Naive thymus-derived CD4-positive, alpha-beta T cell (primary cell): ENCODE measurements around the gene PSPC1. TPM values are rescaled to one million over a fixed set of nuclear protein-coding genes. Genes with fewer than 3 reads are reported as not detected.

Experiments
- ATAC-seq: fragments of 150-1000 bp; cut with Tn5 transposase; 2 replicates; pipeline ENCODE4 v1.10.0; 2021; ENCODE audit warnings: mild to moderate bottlenecking, moderate library complexity
- CTCF ChIA-PET: fragments of 350-600 bp; sonication (Branson Sonifier 250); formaldehyde crosslinking; loops from one replicate; lab custom pipeline; 2021; ENCODE audit warnings: antibody characterized with exemption; lab: Charles Lee
- POLR2A ChIA-PET: fragments of 350-600 bp; sonication (Branson Sonifier 250); formaldehyde crosslinking; loops from one replicate; lab custom pipeline; 2021; ENCODE audit warnings: antibody characterized with exemption, inconsistent platforms; lab: Charles Lee
- DNase-seq, 9 donors: peaks; one replicate each; pipeline versions ENCODE4 v3.0.0 to v3.0.0-alpha.2; 2020 to 2022; ENCODE audit warnings: mixed read lengths in 1 of 9
- H3K27ac ChIP-seq: one replicate; pipeline ENCODE4 v1.7.0; 2013; ENCODE audit warnings: mild to moderate bottlenecking, low read depth, low read length, moderate library complexity
- H3K27me3 ChIP-seq, 2 donors: one replicate each; pipeline ENCODE4 v1.7.0; 2013; ENCODE audit warnings: low read length in 2 of 2, mild to moderate bottlenecking in 2 of 2, moderate library complexity in 2 of 2; ENCODE audit not compliant: control insufficient read depth in 2 of 2, insufficient read depth in 2 of 2
- H3K36me3 ChIP-seq, 3 experiments: 1 replicate in 2 of 3; 2 replicates in 1 of 3; pipeline ENCODE4 v1.7.0; 2013; ENCODE audit warnings: low read length in 3 of 3, mild to moderate bottlenecking in 3 of 3, moderate library complexity in 1 of 3; ENCODE audit not compliant: insufficient read depth in 3 of 3, control insufficient read depth in 2 of 3
- H3K4me1 ChIP-seq, 2 donors: one replicate each; pipeline ENCODE4 v1.7.0; 2013; ENCODE audit warnings: low read length in 2 of 2, mild to moderate bottlenecking in 2 of 2, moderate library complexity in 1 of 2; ENCODE audit not compliant: control insufficient read depth in 2 of 2, insufficient read depth in 2 of 2
- H3K4me3 ChIP-seq: 2 replicates; pipeline ENCODE4 v1.7.0; 2013; ENCODE audit warnings: mild to moderate bottlenecking, low read length
- H3K9me3 ChIP-seq, 3 experiments: 1 replicate in 2 of 3; 2 replicates in 1 of 3; pipeline ENCODE4 v1.7.0; 2013; ENCODE audit warnings: low read length in 3 of 3; ENCODE audit not compliant: control insufficient read depth in 2 of 3
- H3K27ac Mint-ChIP-seq, 9 donors: one replicate each; pipeline ENCODE4 v1.8.0; 2020 to 2022; ENCODE audit warnings: mixed read lengths in 9 of 9, mild to moderate bottlenecking in 8 of 9, moderate library complexity in 5 of 9, inconsistent platforms in 2 of 9
- H3K27me3 Mint-ChIP-seq, 5 donors: one replicate each; pipeline ENCODE4 v1.8.0; 2021 to 2022; ENCODE audit warnings: mixed read lengths in 5 of 5, mild to moderate bottlenecking in 1 of 5
- H3K36me3 Mint-ChIP-seq, 5 donors: one replicate each; pipeline ENCODE4 v1.8.0; 2020 to 2022; ENCODE audit warnings: mixed read lengths in 5 of 5, mild to moderate bottlenecking in 3 of 5, inconsistent platforms in 1 of 5
- H3K4me1 Mint-ChIP-seq, 7 donors: one replicate each; pipeline ENCODE4 v1.8.0; 2020 to 2022; ENCODE audit warnings: mixed read lengths in 7 of 7, mild to moderate bottlenecking in 3 of 7, inconsistent platforms in 1 of 7
- H3K4me3 Mint-ChIP-seq, 10 donors: one replicate each; pipeline ENCODE4 v1.8.0; 2020 to 2022; ENCODE audit warnings: mild to moderate bottlenecking in 10 of 10, mixed read lengths in 10 of 10, moderate library complexity in 6 of 10, inconsistent platforms in 2 of 10
- H3K9me3 Mint-ChIP-seq, 11 donors: one replicate each; pipeline ENCODE4 v1.8.0; 2020 to 2022; ENCODE audit warnings: mixed read lengths in 11 of 11, mild to moderate bottlenecking in 4 of 11, inconsistent platforms in 1 of 11, moderate library complexity in 1 of 11
- intact Hi-C, 2 donors: fragments of 100-400 bp; cut with micrococcal nuclease; formaldehyde crosslinking; loops; one replicate each; pipeline ENCODE4 v1.15.1; 2023
- polyA plus RNA-seq, 2 donors: library from polyadenylated mRNA; unstranded; fragments of 300-500 nt; fragmentation: Illumina TruSeq; gene quantifications; one replicate each; pipeline ENCODE4 v1.2.3, GENCODE V29; 2021
- total RNA-seq, 6 experiments: library from RNA in 5 of 6; stranded (reverse) in 5 of 6; gene quantifications; 1 replicate in 5 of 6; 2 replicates in 1 of 6; pipeline ENCODE4 v1.2.3 and lab custom pipeline; 2021 to 2026

The PSPC1 gene
- total and polyA plus RNA-seq, 7 experiments from 2014 or later, result 32.0 to 91.4 (median 77.8) TPM

GRCh38 chr13:19742643-19743042 lies 40.1 kb downstream of the PSPC1 start:
- H3K27ac Mint-ChIP-seq, result no peak overlapping the region
- Histone ChIP-seq H3K4me1 (no peaks in the 10 kb centered on the region), H3K27me3 (no peaks in the 10 kb centered on the region), H3K4me3 (no peak overlapping the region), H3K27ac (no peak overlapping the region), H3K9me3 (no peaks in the 10 kb centered on the region), H3K36me3 (peaks cover 8 to 33% (median 13%) of the 10 kb centered on the region in 3 experiments)
- CTCF ChIA-PET, result no interaction called here
- POLR2A ChIA-PET, result no interaction called here
- intact Hi-C loops, result no loop called here
- peaks cover 3 to 37% (median 16%) of the 10 kb centered on the region in 5 donors for H3K36me3 Mint-ChIP-seq
- H3K9me3 Mint-ChIP-seq, result no peaks in the 10 kb centered on the region
- H3K4me1 Mint-ChIP-seq, result peaks cover 7 to 27% (median 20%) of the 10 kb centered on the region in 7 donors
- DNase-seq (no peak), ATAC-seq (no peak)
- no peak overlapping the region for H3K4me3 Mint-ChIP-seq
- H3K27me3 Mint-ChIP-seq, result no peaks in the 10 kb centered on the region

GRCh38 chr13:19737844-19738557 lies 44.7 kb downstream of the PSPC1 start:
- no peak overlapping the region for H3K4me3 ChIP-seq
- intact Hi-C loops, result no loop called here
- Mint-ChIP-seq H3K4me1 (peaks cover 16 to 35% (median 26%) of the 10 kb centered on the region in 7 donors), H3K36me3 (peaks cover 9 to 58% (median 32%) of the 10 kb centered on the region in 5 donors), H3K4me3 (no peak overlapping the region), H3K9me3 (no peaks in the 10 kb centered on the region), H3K27ac (peak overlapping the region in 2 of 9 donors; percentile 41 to 84), H3K27me3 (no peaks in the 10 kb centered on the region)
- H3K36me3 ChIP-seq, result peaks cover 4 to 48% (median 13%) of the 10 kb centered on the region in 3 experiments
- no peaks in the 10 kb centered on the region for H3K27me3 ChIP-seq
- DNase-seq (no peak), ATAC-seq (no peak)
- no peak overlapping the region for H3K27ac ChIP-seq
- ChIA-PET CTCF (no interaction called here), POLR2A (no interaction called here)
- H3K9me3 ChIP-seq, result no peaks in the 10 kb centered on the region
- H3K4me1 ChIP-seq, result no peaks in the 10 kb centered on the region

- peaks cover 11 to 58% (median 36%) of the 10 kb centered on the region in 7 donors for H3K4me1 Mint-ChIP-seq
- Histone ChIP-seq H3K4me1 (no peaks in the 10 kb centered on the region), H3K27me3 (no peaks in the 10 kb centered on the region), H3K36me3 (peaks cover 5 to 39% (median 5%) of the 10 kb centered on the region in 3 experiments), H3K27ac (no peak overlapping the region), H3K9me3 (no peaks in the 10 kb centered on the region), H3K4me3 (no peak overlapping the region)
- no peaks in the 10 kb centered on the region for H3K27me3 Mint-ChIP-seq
- ChIA-PET CTCF (no interaction called here), POLR2A (no interaction called here)
- intact Hi-C loops, result no loop called here
- no peaks in the 10 kb centered on the region for H3K9me3 Mint-ChIP-seq
- no peak for DNase-seq
- H3K36me3 Mint-ChIP-seq, result peaks cover 19 to 58% (median 31%) of the 10 kb centered on the region in 5 donors
- H3K27ac Mint-ChIP-seq, result no peak overlapping the region
- no peak overlapping the region for H3K4me3 Mint-ChIP-seq
- ATAC-seq, result no peak
These were observed 56.1 kb downstream of the PSPC1 start for GRCh38 chr13:19726611-19727010.

GRCh38 chr13:19725320-19725719 lies 57.4 kb downstream of the PSPC1 start:
- CTCF ChIA-PET, result no interaction called here
- H3K4me1 ChIP-seq, result no peaks in the 10 kb centered on the region
- H3K4me1 Mint-ChIP-seq, result peaks cover 12 to 57% (median 34%) of the 10 kb centered on the region in 7 donors
- DNase-seq, result no peak
- no peak overlapping the region for H3K27ac Mint-ChIP-seq
- no peak overlapping the region for H3K4me3 ChIP-seq
- ATAC-seq, result no peak
- no peaks in the 10 kb centered on the region for H3K27me3 Mint-ChIP-seq
- POLR2A ChIA-PET, result no interaction called here
- H3K27me3 ChIP-seq, result no peaks in the 10 kb centered on the region
- H3K36me3 Mint-ChIP-seq, result peaks cover 17 to 61% (median 33%) of the 10 kb centered on the region in 5 donors
- no peak overlapping the region for H3K27ac ChIP-seq
- H3K9me3 ChIP-seq, result no peaks in the 10 kb centered on the region
- H3K36me3 ChIP-seq, result peaks cover 5 to 39% (median 5%) of the 10 kb centered on the region in 3 experiments
- H3K4me3 Mint-ChIP-seq, result no peak overlapping the region
- no peaks in the 10 kb centered on the region for H3K9me3 Mint-ChIP-seq
- intact Hi-C loops, result no loop called here

DNA sequence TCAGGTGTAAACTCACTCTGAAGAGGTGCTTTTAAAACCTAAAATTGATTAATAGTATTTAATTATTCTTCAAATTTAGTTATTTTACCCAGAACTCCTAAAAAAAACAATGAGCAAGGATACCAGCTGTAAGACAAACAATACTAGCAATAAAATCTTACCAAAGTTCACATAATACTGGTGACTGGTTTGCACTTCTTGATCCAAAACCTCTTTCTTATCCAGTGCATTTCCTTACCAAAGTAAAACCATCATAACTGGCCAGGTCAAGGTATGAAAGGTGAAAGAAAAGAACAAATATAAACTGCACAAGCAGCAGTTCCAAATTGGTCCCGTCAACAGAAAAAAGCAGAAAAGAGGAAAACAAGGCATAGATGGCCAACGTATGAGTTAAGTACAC lies 62.7 kb downstream of the PSPC1 start:
- intact Hi-C loops, result no loop called here
- Histone ChIP-seq H3K4me1 (no peaks in the 10 kb centered on the region), H3K4me3 (no peak overlapping the region), H3K36me3 (peaks cover 0 to 12% (median 0%) of the 10 kb centered on the region in 3 experiments), H3K9me3 (no peaks in the 10 kb centered on the region), H3K27ac (no peak overlapping the region), H3K27me3 (no peaks in the 10 kb centered on the region)
- Mint-ChIP-seq H3K27me3 (no peaks in the 10 kb centered on the region), H3K9me3 (no peaks in the 10 kb centered on the region), H3K4me1 (peaks cover 0 to 32% (median 14%) of the 10 kb centered on the region in 7 donors), H3K4me3 (no peak overlapping the region), H3K27ac (peak overlapping the region in 3 of 9 donors; percentile 2 to 63 (median 57)), H3K36me3 (peaks cover 0 to 35% (median 8%) of the 10 kb centered on the region in 5 donors)
- ATAC-seq (no peak), DNase-seq (no peak)
- ChIA-PET POLR2A (no interaction called here), CTCF (interaction anchor here (0.6 kb wide), 1 partner anchor 21 kb away, joined by 3 read pairs; no protein-coding TSS in a partner anchor)

DNA sequence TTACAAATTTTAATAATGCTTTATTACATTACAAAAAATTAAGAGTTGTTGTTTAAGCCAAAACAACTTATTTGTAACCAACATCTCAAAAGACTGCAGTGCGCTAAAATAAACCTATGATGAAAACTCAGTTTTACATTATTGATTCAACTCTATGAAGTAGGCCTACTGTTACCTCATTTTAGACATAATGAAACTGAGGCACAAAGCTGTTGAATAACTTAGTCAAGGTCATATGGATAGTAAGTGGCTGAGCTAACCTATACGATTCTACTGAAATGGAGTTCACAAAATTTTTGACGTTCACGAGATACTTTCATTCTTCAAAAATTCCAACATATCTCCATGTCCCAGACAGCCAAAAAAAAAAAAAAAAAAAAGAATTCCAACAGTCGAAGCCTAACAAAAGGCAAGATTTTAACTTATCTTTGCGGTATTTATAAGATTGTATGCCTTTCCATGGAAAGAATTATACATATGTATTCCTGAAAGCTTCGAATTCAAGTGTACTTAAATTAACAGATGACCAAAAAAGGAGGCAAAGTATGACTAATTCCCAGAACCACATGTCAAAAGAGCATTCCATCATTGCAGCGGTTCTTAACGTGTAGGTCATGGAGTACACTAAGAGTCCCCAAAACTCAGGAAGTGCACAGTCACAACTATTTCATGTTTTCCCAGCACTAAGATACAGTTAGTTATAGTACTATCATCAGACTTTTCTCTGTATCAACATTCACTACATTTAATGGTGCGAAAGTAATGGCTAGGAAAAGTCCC lies 69.4 kb downstream of the PSPC1 start:
- CTCF ChIA-PET, result interaction anchor here (0.7 kb wide), 1 partner anchor 244 kb away, joined by 4 read pairs; no protein-coding TSS in a partner anchor
- H3K36me3 ChIP-seq, result no peaks in the 10 kb centered on the region
- no peak overlapping the region for H3K4me3 Mint-ChIP-seq
- no peaks in the 10 kb centered on the region for H3K9me3 ChIP-seq
- H3K36me3 Mint-ChIP-seq, result peaks cover 0 to 19% (median 8%) of the 10 kb centered on the region in 5 donors
- H3K27ac Mint-ChIP-seq, result peak overlapping the region in 1 of 9 donors; percentile 65
- H3K4me1 ChIP-seq, result no peaks in the 10 kb centered on the region
- POLR2A ChIA-PET, result no interaction called here
- no peak overlapping the region for H3K27ac ChIP-seq
- H3K4me1 Mint-ChIP-seq, result peaks cover 0 to 26% (median 12%) of the 10 kb centered on the region in 7 donors
- ATAC-seq, result no peak
- no peak for DNase-seq
- H3K27me3 ChIP-seq, result no peaks in the 10 kb centered on the region
- H3K9me3 Mint-ChIP-seq, result no peaks in the 10 kb centered on the region
- no peak overlapping the region for H3K4me3 ChIP-seq
- H3K27me3 Mint-ChIP-seq, result no peaks in the 10 kb centered on the region
- intact Hi-C loops, result no loop called here
